ENCODE measurements around the gene FAM167B.

FAM167B gene

GRCh38 chr1:32216566-32216965, 30.5 kb upstream of the FAM167B start:
- Histone ChIP-seq H3K4me3 (no peak overlapping the region), H3K27ac (no peak overlapping the region)
- TF ChIP-seq, protein P1, sequence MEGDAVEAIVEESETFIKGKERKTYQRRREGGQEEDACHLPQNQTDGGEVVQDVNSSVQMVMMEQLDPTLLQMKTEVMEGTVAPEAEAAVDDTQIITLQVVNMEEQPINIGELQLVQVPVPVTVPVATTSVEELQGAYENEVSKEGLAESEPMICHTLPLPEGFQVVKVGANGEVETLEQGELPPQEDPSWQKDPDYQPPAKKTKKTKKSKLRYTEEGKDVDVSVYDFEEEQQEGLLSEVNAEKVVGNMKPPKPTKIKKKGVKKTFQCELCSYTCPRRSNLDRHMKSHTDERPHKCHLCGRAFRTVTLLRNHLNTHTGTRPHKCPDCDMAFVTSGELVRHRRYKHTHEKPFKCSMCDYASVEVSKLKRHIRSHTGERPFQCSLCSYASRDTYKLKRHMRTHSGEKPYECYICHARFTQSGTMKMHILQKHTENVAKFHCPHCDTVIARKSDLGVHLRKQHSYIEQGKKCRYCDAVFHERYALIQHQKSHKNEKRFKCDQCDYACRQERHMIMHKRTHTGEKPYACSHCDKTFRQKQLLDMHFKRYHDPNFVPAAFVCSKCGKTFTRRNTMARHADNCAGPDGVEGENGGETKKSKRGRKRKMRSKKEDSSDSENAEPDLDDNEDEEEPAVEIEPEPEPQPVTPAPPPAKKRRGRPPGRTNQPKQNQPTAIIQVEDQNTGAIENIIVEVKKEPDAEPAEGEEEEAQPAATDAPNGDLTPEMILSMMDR (IDR thresholded peaks at IDR 0.05) = no peak
- DNase-seq (ENCODE audit: low spot score) = no peak

GRCh38 chr1:32219022-32219421, 28.0 kb upstream of the FAM167B start:
- H3K4me3 ChIP-seq = no peak overlapping the region
- TF ChIP-seq, protein P1 (IDR thresholded peaks at IDR 0.05) = no peak
- DNase-seq (ENCODE audit: low spot score) = no peak
- H3K27ac ChIP-seq = no peak overlapping the region

- Histone ChIP-seq H3K4me3 (peak overlapping the region; percentile 94), H3K27ac (peak overlapping the region in 1 of 2 donors; percentile 97)
- TF ChIP-seq, protein P1 (IDR thresholded peaks at IDR 0.05) = no peak
- DNase-seq (ENCODE audit: low spot score) = no peak
Measured at GRCh38 chr1:32220746-32221580, 26.1 kb upstream of the FAM167B start.

GRCh38 chr1:32221581-32221979, 25.4 kb upstream of the FAM167B start:
- DNase-seq (ENCODE audit: low spot score) = no peak
- peak overlapping the region; percentile 84 to 97 for H3K27ac ChIP-seq
- TF ChIP-seq, protein P1 (IDR thresholded peaks at IDR 0.05) = no peak
- peak overlapping the region; percentile 94 for H3K4me3 ChIP-seq

DNA sequence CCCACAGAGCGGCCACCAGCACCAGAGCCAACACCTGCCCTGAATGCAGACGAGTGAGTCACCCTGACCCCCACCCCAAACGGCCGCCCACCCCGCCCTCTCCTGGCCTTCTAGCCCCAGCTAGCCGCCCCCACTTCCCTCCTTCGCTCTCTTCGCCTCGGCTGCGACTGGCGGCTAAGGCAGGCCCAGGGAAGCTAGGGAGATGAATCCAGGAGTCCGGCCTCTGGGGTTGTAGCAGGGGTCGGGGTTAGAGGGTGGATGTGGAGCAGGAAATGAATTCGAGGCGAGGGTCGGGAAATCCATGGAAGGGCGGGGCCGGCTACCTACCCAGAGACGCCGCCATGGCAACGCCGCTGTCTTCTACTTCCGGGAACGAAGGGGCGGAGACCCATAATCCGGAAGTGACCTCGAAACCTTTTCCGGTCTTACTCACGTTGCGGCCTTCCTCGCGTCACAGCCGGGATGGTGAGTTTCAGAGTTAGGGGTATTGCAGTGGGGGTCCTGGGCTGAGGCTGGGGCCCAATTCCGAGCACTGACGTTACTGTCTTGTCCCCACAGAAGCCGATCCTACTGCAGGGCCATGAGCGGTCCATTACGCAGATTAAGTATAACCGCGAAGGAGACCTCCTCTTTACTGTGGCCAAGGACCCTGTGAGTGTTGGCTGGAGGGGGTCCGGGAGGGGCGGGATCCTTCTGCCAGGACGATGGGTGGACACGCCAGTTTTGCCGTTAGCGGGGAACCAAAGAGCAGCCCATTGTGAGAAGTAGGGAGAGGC, 24.9 kb upstream of the FAM167B start, which contains the start of the genes EIF3I and TMEM234:
EIF3I (plus strand) TSS at position 428 of the 776 bp plus-strand sequence; CDS start at position 463, 35 bp downstream.
TMEM234 (minus strand) TSS at position 374 of the 776 bp plus-strand sequence; CDS start at position 343, 31 bp downstream.
- peak within 1 kb of the TSS; percentile 94 for H3K4me3 ChIP-seq
- TF ChIP-seq, protein P1 (IDR thresholded peaks at IDR 0.05) = no peak
- DNase-seq (ENCODE audit: low spot score) = peak; percentile 95
- H3K27ac ChIP-seq = peak within 1 kb of the TSS; percentile 84 to 97

DNA sequence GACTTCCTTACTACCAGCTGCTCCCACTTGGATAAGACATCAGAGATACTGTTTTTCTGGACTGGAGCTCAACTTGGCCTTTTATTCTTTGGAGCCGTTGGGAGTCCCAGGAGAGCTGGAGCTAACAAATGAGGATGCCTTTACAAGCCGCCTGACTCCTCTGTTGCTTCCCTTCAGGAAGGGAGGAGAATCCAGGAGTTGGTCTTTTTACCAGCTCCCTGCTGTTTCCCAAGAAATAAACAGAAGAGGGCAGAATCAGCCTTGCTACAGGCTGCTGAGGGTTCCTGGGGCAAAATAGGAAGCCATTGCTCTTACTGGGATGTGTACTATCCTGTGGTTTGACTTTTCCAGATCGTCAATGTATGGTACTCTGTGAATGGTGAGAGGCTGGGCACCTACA, 23.3 kb upstream of the FAM167B start:
- DNase-seq (ENCODE audit: low spot score) = no peak
- Histone ChIP-seq H3K27ac (peak overlapping the region in 1 of 2 donors; percentile 97), H3K4me3 (peak overlapping the region; percentile 94)
- TF ChIP-seq, protein P1 (IDR thresholded peaks at IDR 0.05) = no peak
